GM04503 (cell line): ENCODE measurements around the gene SPATA1.

Experiments used
- DNase-seq: peaks from one replicate; pipeline ENCODE4 v3.0.0-alpha.2; 2012; ENCODE audit warnings: low read depth

The SPATA1 gene

GRCh38 chr1:84508510-84508909 is 2.3 kb downstream of the SPATA1 start:
- DNase-seq = no peak

GRCh38 chr1:84509029-84509428 is 2.8 kb downstream of the SPATA1 start:
- DNase-seq = no peak

GRCh38 chr1:84510165-84510564 is 4.0 kb downstream of the SPATA1 start:
- DNase-seq = no peak

- no peak for DNase-seq
Measured at GRCh38 chr1:84510668-84511067, 4.5 kb downstream of the SPATA1 start.

GRCh38 chr1:84524590-84524989 is 18.4 kb downstream of the SPATA1 start:
- DNase-seq = no peak

- DNase-seq = no peak
Measured at GRCh38 chr1:84525779-84526178, 19.6 kb downstream of the SPATA1 start.

- no peak for DNase-seq
Measured at GRCh38 chr1:84538599-84538998, 32.4 kb downstream of the SPATA1 start.

- DNase-seq = no peak
Measured at GRCh38 chr1:84539972-84540371, 33.8 kb downstream of the SPATA1 start.

- peak; percentile 21 for DNase-seq
Measured at GRCh38 chr1:84540759-84541158, 34.6 kb downstream of the SPATA1 start.

GRCh38 chr1:84541679-84542078 is 35.5 kb downstream of the SPATA1 start:
- no peak for DNase-seq

GRCh38 chr1:84550826-84551225 is 44.6 kb downstream of the SPATA1 start:
- no peak for DNase-seq

- no peak for DNase-seq
Measured at GRCh38 chr1:84569216-84569615, 63.0 kb downstream of the SPATA1 start.

GRCh38 chr1:84570436-84571149 is 64.4 kb downstream of the SPATA1 start:
- no peak for DNase-seq

- no peak for DNase-seq
Measured at GRCh38 chr1:84571150-84571535, 65.0 kb downstream of the SPATA1 start.

GRCh38 chr1:84573481-84573966 is 67.3 kb downstream of the SPATA1 start:
- DNase-seq = no peak

GRCh38 chr1:84573967-84574842 is 68.0 kb downstream of the SPATA1 start, which contains the start of gene CTBS:
Gene CTBS, minus strand, starts transcription at chr1:84574440. Its CDS starts 25 bp downstream, at chr1:84574415.
- DNase-seq = peak; percentile 45

GRCh38 chr1:84574936-84575335 is 68.8 kb downstream of the SPATA1 start:
- DNase-seq = no peak

GRCh38 chr1:84581648-84582047 is 75.5 kb downstream of the SPATA1 start:
- DNase-seq = no peak

- no peak for DNase-seq
Measured at GRCh38 chr1:84582802-84583587, 76.8 kb downstream of the SPATA1 start.

GRCh38 chr1:84583648-84584047 is 77.5 kb downstream of the SPATA1 start:
- no peak for DNase-seq

GRCh38 chr1:84584126-84584525 is 77.9 kb downstream of the SPATA1 start:
- DNase-seq = no peak

GRCh38 chr1:84585803-84586202 is 79.6 kb downstream of the SPATA1 start:
- DNase-seq = no peak
